ENCODE results near the gene ADAM23. TPM values are rescaled to one million over a fixed set of nuclear protein-coding genes. Genes with fewer than 3 reads are reported as not detected.

Gene ADAM23
- total RNA-seq, 1 donor from 2014 or later = 20.2 TPM

- H3K27me3 Mint-ChIP-seq = peaks cover 18% of the 10 kb centered on the region
- TF ChIP-seq CTCF (conservative IDR thresholded peaks at IDR 0.05) = no peak
- DNase-seq (ENCODE audit: extremely low spot score, unreplicated experiment) = no peak
- no peak overlapping the region for H3K4me3 Mint-ChIP-seq
- no peak overlapping the region for H3K27ac Mint-ChIP-seq
- no peaks in the 10 kb centered on the region for H3K36me3 Mint-ChIP-seq
- no peaks in the 10 kb centered on the region for H3K9me3 Mint-ChIP-seq
- H3K4me1 Mint-ChIP-seq (ENCODE audit: unreplicated experiment) = no peaks in the 10 kb centered on the region
Observed at GRCh38 chr2:206639636-206640035, 196.3 kb downstream of the ADAM23 start.

GRCh38 chr2:206641226-206641625 is 197.9 kb downstream of the ADAM23 start:
- Mint-ChIP-seq H3K4me1 (ENCODE audit: unreplicated experiment) (no peaks in the 10 kb centered on the region), H3K36me3 (no peaks in the 10 kb centered on the region), H3K4me3 (no peak overlapping the region), H3K27ac (no peak overlapping the region), H3K27me3 (peaks cover 23% of the 10 kb centered on the region), H3K9me3 (no peaks in the 10 kb centered on the region)
- TF ChIP-seq CTCF (conservative IDR thresholded peaks at IDR 0.05) = no peak
- no peak for DNase-seq (ENCODE audit: extremely low spot score, unreplicated experiment)

- peak; percentile 73 for DNase-seq (ENCODE audit: extremely low spot score, unreplicated experiment)
- Mint-ChIP-seq H3K4me1 (ENCODE audit: unreplicated experiment) (no peaks in the 10 kb centered on the region), H3K27ac (no peak within 1 kb of the TSS), H3K9me3 (no peaks in the 10 kb centered on the region), H3K27me3 (peaks cover 29% of the 10 kb centered on the region), H3K36me3 (no peaks in the 10 kb centered on the region), H3K4me3 (peak within 1 kb of the TSS; percentile 60)
- no peak for TF ChIP-seq CTCF (conservative IDR thresholded peaks at IDR 0.05)
Observed at GRCh38 chr2:206642075-206643025, 199.0 kb downstream of the ADAM23 start, which contains the start of gene FAM237A. TSS of gene FAM237A (plus strand) at chr2:206642487. CDS start at chr2:206644237, 1,750 bp downstream.

GRCh38 chr2:206647985-206648384 is 204.7 kb downstream of the ADAM23 start:
- Mint-ChIP-seq H3K4me1 (ENCODE audit: unreplicated experiment) (no peaks in the 10 kb centered on the region), H3K4me3 (no peak overlapping the region)
- TF ChIP-seq CTCF (conservative IDR thresholded peaks at IDR 0.05) = no peak

GRCh38 chr2:206657087-206657486 is 213.8 kb downstream of the ADAM23 start:
- Mint-ChIP-seq H3K9me3 (peaks cover 5% of the 10 kb centered on the region), H3K36me3 (no peaks in the 10 kb centered on the region), H3K27me3 (peaks cover 23% of the 10 kb centered on the region), H3K4me3 (no peak overlapping the region), H3K4me1 (ENCODE audit: unreplicated experiment) (no peaks in the 10 kb centered on the region), H3K27ac (no peak overlapping the region)
- TF ChIP-seq CTCF (conservative IDR thresholded peaks at IDR 0.05) = no peak
- no peak for DNase-seq (ENCODE audit: extremely low spot score, unreplicated experiment)

More at GRCh38 chr2:206647985-206648384, 204.7 kb downstream of the ADAM23 start:
- H3K9me3 Mint-ChIP-seq = no peaks in the 10 kb centered on the region
- DNase-seq (ENCODE audit: extremely low spot score, unreplicated experiment) = no peak
- H3K27me3 Mint-ChIP-seq = peaks cover 31% of the 10 kb centered on the region
- H3K27ac Mint-ChIP-seq = no peak overlapping the region
- no peaks in the 10 kb centered on the region for H3K36me3 Mint-ChIP-seq

Data from type B pancreatic cell (in vitro differentiated cells).